Sigmoid colon (tissue), 4 donors: Measurements from ENCODE around the gene GTF3C4.

Source experiments
- EP300 ChIP-seq, 4 donors: sonication (generic); formaldehyde crosslinking; IDR thresholded peaks; one replicate each; pipeline ENCODE4 v1.6.1; 2017; ENCODE audit warnings: antibody characterized with exemption in 4 of 4
- POLR2A ChIP-seq, 2 donors: fragments of 450-650 bp; IDR thresholded peaks; one replicate each; pipeline ENCODE4 v1.6.1; 2016; ENCODE audit warnings: antibody characterized with exemption in 2 of 2, mild to moderate bottlenecking in 2 of 2, moderate library complexity in 2 of 2
- POLR2AphosphoS5 ChIP-seq, 4 donors: sonication (generic); formaldehyde crosslinking; IDR thresholded peaks; one replicate each; pipeline ENCODE4 v1.6.1; 2017; ENCODE audit warnings: antibody characterized with exemption in 4 of 4
- TF ChIP-seq, protein P1 (sequence below), 4 experiments: fragments of 450-650 bp in 3 of 4; fragments of 200-600 bp in 1 of 4; IDR thresholded peaks; one replicate each; pipeline ENCODE4 v1.5.1; 2016 to 2019; ENCODE audit warnings: antibody characterized with exemption in 4 of 4, mild to moderate bottlenecking in 3 of 4, moderate library complexity in 2 of 4

- TF ChIP-seq, protein P1, sequence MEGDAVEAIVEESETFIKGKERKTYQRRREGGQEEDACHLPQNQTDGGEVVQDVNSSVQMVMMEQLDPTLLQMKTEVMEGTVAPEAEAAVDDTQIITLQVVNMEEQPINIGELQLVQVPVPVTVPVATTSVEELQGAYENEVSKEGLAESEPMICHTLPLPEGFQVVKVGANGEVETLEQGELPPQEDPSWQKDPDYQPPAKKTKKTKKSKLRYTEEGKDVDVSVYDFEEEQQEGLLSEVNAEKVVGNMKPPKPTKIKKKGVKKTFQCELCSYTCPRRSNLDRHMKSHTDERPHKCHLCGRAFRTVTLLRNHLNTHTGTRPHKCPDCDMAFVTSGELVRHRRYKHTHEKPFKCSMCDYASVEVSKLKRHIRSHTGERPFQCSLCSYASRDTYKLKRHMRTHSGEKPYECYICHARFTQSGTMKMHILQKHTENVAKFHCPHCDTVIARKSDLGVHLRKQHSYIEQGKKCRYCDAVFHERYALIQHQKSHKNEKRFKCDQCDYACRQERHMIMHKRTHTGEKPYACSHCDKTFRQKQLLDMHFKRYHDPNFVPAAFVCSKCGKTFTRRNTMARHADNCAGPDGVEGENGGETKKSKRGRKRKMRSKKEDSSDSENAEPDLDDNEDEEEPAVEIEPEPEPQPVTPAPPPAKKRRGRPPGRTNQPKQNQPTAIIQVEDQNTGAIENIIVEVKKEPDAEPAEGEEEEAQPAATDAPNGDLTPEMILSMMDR (IDR thresholded peaks at IDR 0.05) = no peak
- no peak for TF ChIP-seq EP300 (IDR thresholded peaks at IDR 0.05)
- no peak for TF ChIP-seq POLR2A (IDR thresholded peaks at IDR 0.05)
- no peak for TF ChIP-seq POLR2AphosphoS5 (IDR thresholded peaks at IDR 0.05)
Observed at GRCh38 chr9:132708769-132709430, 38.6 kb downstream of the GTF3C4 start.
